SK-N-SH treated with all-trans-retinoic acid at 6 μM for 48 hours (cell line): ENCODE measurements around the gene FOXB1.

ENCODE experiments used
- ATAC-seq: fragments of 200-7000 bp; cut with Tn5 transposase; 3 replicates; pipeline ENCODE4 v1.9.1; 2020; ENCODE audit warnings: mild to moderate bottlenecking, moderate library complexity
- ARNTL ChIP-seq: fragments of 450-650 bp; formaldehyde crosslinking; IDR thresholded peaks from 2 replicates; pipeline ENCODE4 v1.5.0; 2020; ENCODE audit warnings: low read depth, mild to moderate bottlenecking, moderate library complexity, borderline replicate concordance
- BACH2 ChIP-seq: fragments of 250-450 bp; sonication (Bioruptor Pico); IDR thresholded peaks from 2 replicates; pipeline ENCODE4 v1.9.0; 2021; ENCODE audit warnings: mild to moderate bottlenecking, borderline replicate concordance
- CSDC2 ChIP-seq: fragments of 250-450 bp; sonication (Bioruptor Pico); IDR thresholded peaks from 2 replicates; pipeline ENCODE4 v1.5.0; 2020; ENCODE audit warnings: mild to moderate bottlenecking, moderate library complexity
- ESRRG ChIP-seq: fragments of 250-450 bp; sonication (Bioruptor Pico); IDR thresholded peaks from 2 replicates; pipeline ENCODE4 v1.6.1; 2021; ENCODE audit warnings: mild to moderate bottlenecking
- GLIS3 ChIP-seq: fragments of 250-450 bp; sonication (Bioruptor Pico); IDR thresholded peaks from 2 replicates; pipeline ENCODE4 v1.5.0; 2020; ENCODE audit warnings: mild to moderate bottlenecking, moderate library complexity
- ISL1 ChIP-seq: fragments of 250-450 bp; sonication (Bioruptor Pico); IDR thresholded peaks from 2 replicates; pipeline ENCODE4 v2.1.2; 2022; ENCODE audit warnings: mild to moderate bottlenecking, moderate library complexity
- OSR1 ChIP-seq: fragments of 250-450 bp; sonication (Bioruptor Pico); IDR thresholded peaks from 2 replicates; pipeline ENCODE4 v1.8.0; 2022; ENCODE audit warnings: moderate library complexity, mild to moderate bottlenecking, inconsistent platforms
- PPARA ChIP-seq: fragments of 250-450 bp; sonication (Bioruptor Pico); IDR thresholded peaks from 2 replicates; pipeline ENCODE4 v1.5.0; 2020; ENCODE audit warnings: mild to moderate bottlenecking, borderline replicate concordance
- RARB ChIP-seq: fragments of 250-450 bp; sonication (Bioruptor Pico); IDR thresholded peaks from 2 replicates; pipeline ENCODE4 v1.8.0; 2021; ENCODE audit warnings: mild to moderate bottlenecking, moderate library complexity
- SNAI2 ChIP-seq: fragments of 250-450 bp; sonication (Bioruptor Pico); IDR thresholded peaks from 2 replicates; pipeline ENCODE4 v1.5.0; 2020; ENCODE audit warnings: mild to moderate bottlenecking, moderate library complexity
- TCF4 ChIP-seq: fragments of 250-450 bp; sonication (Bioruptor Pico); IDR thresholded peaks from 2 replicates; pipeline ENCODE4 v1.8.0; 2021; ENCODE audit warnings: mild to moderate bottlenecking, moderate library complexity, borderline replicate concordance
- TOX ChIP-seq: fragments of 250-450 bp; sonication (Bioruptor Pico); IDR thresholded peaks from 2 replicates; pipeline ENCODE4 v1.8.0; 2021; ENCODE audit warnings: mild to moderate bottlenecking, moderate library complexity, borderline replicate concordance
- ZC3H10 ChIP-seq: fragments of 250-450 bp; sonication (Bioruptor Pico); IDR thresholded peaks from 2 replicates; pipeline ENCODE4 v1.5.1; 2021; ENCODE audit warnings: mild to moderate bottlenecking, moderate library complexity
- ZFP3 ChIP-seq: fragments of 250-450 bp; sonication (Bioruptor Pico); IDR thresholded peaks from 2 replicates; pipeline ENCODE4 v1.5.0; 2020; ENCODE audit warnings: mild to moderate bottlenecking, moderate library complexity
- ZFP30 ChIP-seq: fragments of 450-650 bp; formaldehyde crosslinking; IDR thresholded peaks from 2 replicates; pipeline ENCODE4 v1.5.0; 2022; ENCODE audit warnings: mild to moderate bottlenecking, moderate library complexity
- ZNF565 ChIP-seq: fragments of 450-650 bp; formaldehyde crosslinking; conservative IDR thresholded peaks from 2 replicates; pipeline ENCODE4 v1.5.0; 2020; ENCODE audit warnings: low read depth, mild to moderate bottlenecking, moderate library complexity
- ZNF70 ChIP-seq: fragments of 450-650 bp; formaldehyde crosslinking; IDR thresholded peaks from 2 replicates; pipeline ENCODE4 v1.5.0; 2020; ENCODE audit warnings: mild to moderate bottlenecking, moderate library complexity
- ZNF8 ChIP-seq: fragments of 450-650 bp; formaldehyde crosslinking; IDR thresholded peaks from 2 replicates; pipeline ENCODE4 v1.5.0; 2020; ENCODE audit warnings: mild to moderate bottlenecking, moderate library complexity
- TF ChIP-seq, protein P1 (sequence below): fragments of 250-450 bp; sonication (Bioruptor Pico); IDR thresholded peaks from 2 replicates; pipeline ENCODE4 v1.5.1; 2020; ENCODE audit warnings: low read depth, mild to moderate bottlenecking, moderate library complexity
- TF ChIP-seq, protein P2 (sequence below): fragments of 250-450 bp; sonication (Bioruptor Pico); IDR thresholded peaks from 2 replicates; pipeline ENCODE4 v1.8.0; 2021; ENCODE audit warnings: low read depth, mild to moderate bottlenecking, moderate library complexity, borderline replicate concordance
- TF ChIP-seq, protein P3 (sequence below): fragments of 250-450 bp; sonication (Bioruptor Pico); IDR thresholded peaks from 2 replicates; pipeline ENCODE4 v1.8.0; 2020; ENCODE audit warnings: mild to moderate bottlenecking, moderate library complexity, borderline replicate concordance
- TF ChIP-seq, protein P4 (sequence below): fragments of 250-450 bp; sonication (Bioruptor Pico); IDR thresholded peaks from 2 replicates; pipeline ENCODE4 v1.5.0; 2020; ENCODE audit warnings: mild to moderate bottlenecking, moderate library complexity
- TF ChIP-seq, protein P5 (sequence below): fragments of 250-450 bp; sonication (Bioruptor Pico); IDR thresholded peaks from 2 replicates; pipeline ENCODE4 v1.5.1; 2021; ENCODE audit warnings: mild to moderate bottlenecking, moderate library complexity

Gene FOXB1

DNA sequence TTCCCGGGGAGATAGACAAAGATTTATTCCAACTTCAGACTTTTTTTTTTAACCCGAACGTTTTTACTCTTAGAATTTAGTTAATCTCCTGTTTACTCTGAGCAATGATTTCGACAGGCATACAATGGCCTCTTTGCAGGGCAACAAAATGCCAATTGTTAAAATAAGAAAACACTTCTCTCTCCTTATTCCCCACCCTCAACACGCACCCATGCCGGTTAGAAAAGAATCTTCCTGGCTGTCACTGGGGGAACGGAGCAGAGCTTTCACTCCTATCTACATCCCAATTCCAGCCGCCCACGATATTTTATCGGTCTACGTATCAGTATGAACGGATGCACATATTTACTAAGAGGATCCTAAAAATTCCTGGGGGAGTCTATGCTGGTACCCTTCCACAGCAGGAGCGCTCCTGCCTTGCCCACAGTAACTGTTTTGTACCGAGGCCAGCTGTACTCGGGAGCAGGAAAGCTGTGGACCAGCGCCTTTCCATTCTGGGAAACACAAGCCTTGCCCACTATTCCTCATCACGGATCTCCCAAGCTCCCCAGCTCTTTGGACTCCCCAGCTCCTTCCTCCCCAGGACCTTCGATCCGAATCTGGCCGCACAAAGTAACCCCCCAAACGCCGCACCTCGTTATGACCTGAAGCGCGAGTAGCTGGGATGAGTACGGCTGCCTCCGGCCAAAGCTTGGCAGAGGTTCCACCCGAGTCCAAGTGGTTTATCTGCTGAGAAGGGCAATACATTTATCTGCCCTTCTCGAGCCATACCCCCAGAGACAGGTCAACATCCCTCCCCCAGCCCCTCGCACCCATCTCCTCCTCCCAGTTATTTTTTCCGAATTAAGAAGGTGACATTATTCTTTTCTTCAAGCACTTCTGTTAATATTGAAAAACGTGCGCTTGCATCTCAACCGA, 2.2 kb upstream of the FOXB1 start:
- TF ChIP-seq BACH2 (CRISPR knock-in tag): no peak
- TF ChIP-seq ZNF8: no peak
- no peak for TF ChIP-seq OSR1 (CRISPR knock-in tag)
- no peak for TF ChIP-seq ZFP30 (CRISPR knock-in tag)
- TF ChIP-seq ARNTL: no peak
- TF ChIP-seq, protein P1, sequence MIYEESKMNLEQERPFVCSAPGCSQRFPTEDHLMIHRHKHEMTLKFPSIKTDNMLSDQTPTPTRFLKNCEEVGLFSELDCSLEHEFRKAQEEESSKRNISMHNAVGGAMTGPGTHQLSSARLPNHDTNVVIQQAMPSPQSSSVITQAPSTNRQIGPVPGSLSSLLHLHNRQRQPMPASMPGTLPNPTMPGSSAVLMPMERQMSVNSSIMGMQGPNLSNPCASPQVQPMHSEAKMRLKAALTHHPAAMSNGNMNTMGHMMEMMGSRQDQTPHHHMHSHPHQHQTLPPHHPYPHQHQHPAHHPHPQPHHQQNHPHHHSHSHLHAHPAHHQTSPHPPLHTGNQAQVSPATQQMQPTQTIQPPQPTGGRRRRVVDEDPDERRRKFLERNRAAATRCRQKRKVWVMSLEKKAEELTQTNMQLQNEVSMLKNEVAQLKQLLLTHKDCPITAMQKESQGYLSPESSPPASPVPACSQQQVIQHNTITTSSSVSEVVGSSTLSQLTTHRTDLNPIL (CRISPR knock-in tag): no peak
- no peak for TF ChIP-seq GLIS3 (CRISPR knock-in tag)
- TF ChIP-seq ZNF565 (CRISPR knock-in tag): no peak
- TF ChIP-seq TOX (CRISPR knock-in tag): no peak
- no peak for TF ChIP-seq ZFP3 (CRISPR knock-in tag)
- no peak for TF ChIP-seq ZNF70 (CRISPR knock-in tag)
- TF ChIP-seq, protein P2, sequence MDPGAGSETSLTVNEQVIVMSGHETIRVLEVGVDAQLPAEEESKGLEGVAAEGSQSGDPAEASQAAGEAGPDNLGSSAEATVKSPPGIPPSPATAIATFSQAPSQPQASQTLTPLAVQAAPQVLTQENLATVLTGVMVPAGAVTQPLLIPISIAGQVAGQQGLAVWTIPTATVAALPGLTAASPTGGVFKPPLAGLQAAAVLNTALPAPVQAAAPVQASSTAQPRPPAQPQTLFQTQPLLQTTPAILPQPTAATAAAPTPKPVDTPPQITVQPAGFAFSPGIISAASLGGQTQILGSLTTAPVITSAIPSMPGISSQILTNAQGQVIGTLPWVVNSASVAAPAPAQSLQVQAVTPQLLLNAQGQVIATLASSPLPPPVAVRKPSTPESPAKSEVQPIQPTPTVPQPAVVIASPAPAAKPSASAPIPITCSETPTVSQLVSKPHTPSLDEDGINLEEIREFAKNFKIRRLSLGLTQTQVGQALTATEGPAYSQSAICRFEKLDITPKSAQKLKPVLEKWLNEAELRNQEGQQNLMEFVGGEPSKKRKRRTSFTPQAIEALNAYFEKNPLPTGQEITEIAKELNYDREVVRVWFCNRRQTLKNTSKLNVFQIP (CRISPR knock-in tag): no peak
- no peak for ATAC-seq

DNA sequence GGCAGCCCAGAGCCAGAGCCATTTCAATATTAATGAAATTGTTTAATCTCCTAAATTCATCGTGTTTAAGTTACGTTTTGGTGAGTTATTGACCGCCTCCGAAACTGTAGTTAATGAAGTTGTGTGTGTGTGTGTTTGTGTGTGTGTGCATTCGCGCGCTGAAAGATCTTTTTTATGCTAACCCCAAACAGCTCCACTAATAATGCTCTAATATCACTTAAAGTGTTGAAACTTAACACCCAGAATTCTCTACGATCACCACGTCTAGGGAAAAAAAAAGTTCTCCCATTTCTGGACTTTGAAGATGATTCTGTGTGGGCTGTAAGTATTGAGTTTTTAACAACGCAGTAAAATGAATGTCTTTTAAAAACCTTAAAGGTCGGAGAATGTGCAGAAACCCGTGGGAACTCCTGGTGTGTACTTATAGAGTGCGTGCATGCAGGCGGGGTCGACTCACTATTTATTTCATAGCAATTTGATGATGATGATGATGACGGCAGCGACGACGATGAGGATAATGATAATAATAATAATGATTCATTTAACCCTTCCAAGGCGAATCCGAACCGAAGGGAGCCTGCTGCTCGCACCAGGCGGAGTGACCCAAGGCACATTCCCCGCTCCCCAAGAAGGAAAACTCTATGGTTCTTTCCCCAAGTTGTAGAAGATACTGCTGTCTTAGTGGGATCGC, 1.4 kb upstream of the FOXB1 start:
- no peak for TF ChIP-seq ZFP30 (CRISPR knock-in tag)
- TF ChIP-seq TOX (CRISPR knock-in tag): no peak
- TF ChIP-seq TCF4 (CRISPR knock-in tag): no peak
- no peak for TF ChIP-seq ISL1
- TF ChIP-seq ZFP3 (CRISPR knock-in tag): no peak
- no peak for TF ChIP-seq RARB (CRISPR knock-in tag)
- TF ChIP-seq BACH2 (CRISPR knock-in tag): no peak
- TF ChIP-seq, protein P3, sequence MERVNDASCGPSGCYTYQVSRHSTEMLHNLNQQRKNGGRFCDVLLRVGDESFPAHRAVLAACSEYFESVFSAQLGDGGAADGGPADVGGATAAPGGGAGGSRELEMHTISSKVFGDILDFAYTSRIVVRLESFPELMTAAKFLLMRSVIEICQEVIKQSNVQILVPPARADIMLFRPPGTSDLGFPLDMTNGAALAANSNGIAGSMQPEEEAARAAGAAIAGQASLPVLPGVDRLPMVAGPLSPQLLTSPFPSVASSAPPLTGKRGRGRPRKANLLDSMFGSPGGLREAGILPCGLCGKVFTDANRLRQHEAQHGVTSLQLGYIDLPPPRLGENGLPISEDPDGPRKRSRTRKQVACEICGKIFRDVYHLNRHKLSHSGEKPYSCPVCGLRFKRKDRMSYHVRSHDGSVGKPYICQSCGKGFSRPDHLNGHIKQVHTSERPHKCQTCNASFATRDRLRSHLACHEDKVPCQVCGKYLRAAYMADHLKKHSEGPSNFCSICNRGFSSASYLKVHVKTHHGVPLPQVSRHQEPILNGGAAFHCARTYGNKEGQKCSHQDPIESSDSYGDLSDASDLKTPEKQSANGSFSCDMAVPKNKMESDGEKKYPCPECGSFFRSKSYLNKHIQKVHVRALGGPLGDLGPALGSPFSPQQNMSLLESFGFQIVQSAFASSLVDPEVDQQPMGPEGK (CRISPR knock-in tag): no peak
- TF ChIP-seq ZNF565 (CRISPR knock-in tag): no peak
- TF ChIP-seq PPARA (CRISPR knock-in tag): no peak
- no peak for TF ChIP-seq SNAI2 (CRISPR knock-in tag)
- TF ChIP-seq, protein P4, sequence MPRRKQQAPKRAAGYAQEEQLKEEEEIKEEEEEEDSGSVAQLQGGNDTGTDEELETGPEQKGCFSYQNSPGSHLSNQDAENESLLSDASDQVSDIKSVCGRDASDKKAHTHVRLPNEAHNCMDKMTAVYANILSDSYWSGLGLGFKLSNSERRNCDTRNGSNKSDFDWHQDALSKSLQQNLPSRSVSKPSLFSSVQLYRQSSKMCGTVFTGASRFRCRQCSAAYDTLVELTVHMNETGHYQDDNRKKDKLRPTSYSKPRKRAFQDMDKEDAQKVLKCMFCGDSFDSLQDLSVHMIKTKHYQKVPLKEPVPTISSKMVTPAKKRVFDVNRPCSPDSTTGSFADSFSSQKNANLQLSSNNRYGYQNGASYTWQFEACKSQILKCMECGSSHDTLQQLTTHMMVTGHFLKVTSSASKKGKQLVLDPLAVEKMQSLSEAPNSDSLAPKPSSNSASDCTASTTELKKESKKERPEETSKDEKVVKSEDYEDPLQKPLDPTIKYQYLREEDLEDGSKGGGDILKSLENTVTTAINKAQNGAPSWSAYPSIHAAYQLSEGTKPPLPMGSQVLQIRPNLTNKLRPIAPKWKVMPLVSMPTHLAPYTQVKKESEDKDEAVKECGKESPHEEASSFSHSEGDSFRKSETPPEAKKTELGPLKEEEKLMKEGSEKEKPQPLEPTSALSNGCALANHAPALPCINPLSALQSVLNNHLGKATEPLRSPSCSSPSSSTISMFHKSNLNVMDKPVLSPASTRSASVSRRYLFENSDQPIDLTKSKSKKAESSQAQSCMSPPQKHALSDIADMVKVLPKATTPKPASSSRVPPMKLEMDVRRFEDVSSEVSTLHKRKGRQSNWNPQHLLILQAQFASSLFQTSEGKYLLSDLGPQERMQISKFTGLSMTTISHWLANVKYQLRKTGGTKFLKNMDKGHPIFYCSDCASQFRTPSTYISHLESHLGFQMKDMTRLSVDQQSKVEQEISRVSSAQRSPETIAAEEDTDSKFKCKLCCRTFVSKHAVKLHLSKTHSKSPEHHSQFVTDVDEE (CRISPR knock-in tag): no peak
- TF ChIP-seq ESRRG (CRISPR knock-in tag): no peak
- no peak for ATAC-seq

DNA sequence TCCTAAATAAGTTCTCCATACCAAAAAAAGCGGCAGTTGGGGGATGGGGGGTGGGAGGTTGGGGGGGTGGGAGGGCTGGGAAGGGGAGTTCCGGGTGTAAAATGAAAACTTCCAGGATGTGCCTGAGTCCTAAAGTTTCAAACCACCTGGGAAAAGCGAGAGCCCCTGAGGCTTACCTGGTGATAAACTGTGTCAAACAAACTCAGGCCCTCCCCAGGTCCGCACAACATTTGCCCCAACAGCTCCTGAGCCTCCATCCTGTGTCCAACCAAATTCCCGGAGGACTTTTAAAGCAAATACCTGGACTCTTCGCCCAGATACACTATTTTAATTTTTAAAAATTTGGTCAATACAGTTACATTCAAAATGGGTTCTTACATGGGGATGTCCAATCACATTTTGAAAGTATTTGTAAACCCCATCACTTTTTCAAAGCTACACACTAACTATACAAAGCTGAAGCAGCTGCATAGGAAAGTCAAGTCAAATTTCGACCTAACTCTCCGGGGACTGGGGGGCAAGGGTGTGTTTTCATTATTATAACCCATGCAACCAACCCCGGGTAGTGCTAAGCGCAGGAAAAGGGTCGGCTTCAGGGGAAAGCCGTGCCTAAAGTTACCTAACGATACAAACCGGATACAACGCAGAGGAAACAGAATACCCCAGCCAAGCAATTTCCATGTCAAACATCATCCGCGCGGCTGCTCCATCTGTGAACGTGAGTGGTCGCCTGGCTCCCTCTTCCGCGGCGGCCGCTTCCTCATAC, 685 bp upstream of the FOXB1 start:
- no peak for ATAC-seq
- TF ChIP-seq ZC3H10 (no peak), ZFP30 (CRISPR knock-in tag) (no peak), CSDC2 (CRISPR knock-in tag) (no peak), RARB (CRISPR knock-in tag) (no peak), ISL1 (no peak)
- TF ChIP-seq, protein P5, sequence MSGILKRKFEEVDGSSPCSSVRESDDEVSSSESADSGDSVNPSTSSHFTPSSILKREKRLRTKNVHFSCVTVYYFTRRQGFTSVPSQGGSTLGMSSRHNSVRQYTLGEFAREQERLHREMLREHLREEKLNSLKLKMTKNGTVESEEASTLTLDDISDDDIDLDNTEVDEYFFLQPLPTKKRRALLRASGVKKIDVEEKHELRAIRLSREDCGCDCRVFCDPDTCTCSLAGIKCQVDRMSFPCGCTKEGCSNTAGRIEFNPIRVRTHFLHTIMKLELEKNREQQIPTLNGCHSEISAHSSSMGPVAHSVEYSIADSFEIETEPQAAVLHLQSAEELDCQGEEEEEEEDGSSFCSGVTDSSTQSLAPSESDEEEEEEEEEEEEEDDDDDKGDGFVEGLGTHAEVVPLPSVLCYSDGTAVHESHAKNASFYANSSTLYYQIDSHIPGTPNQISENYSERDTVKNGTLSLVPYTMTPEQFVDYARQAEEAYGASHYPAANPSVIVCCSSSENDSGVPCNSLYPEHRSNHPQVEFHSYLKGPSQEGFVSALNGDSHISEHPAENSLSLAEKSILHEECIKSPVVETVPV (CRISPR knock-in tag): no peak
- TF ChIP-seq, protein P2 (CRISPR knock-in tag): no peak
